MM.1S (cell line): ENCODE results near the gene GCNT2.

Experiments
- DNase-seq: peaks from one replicate; pipeline ENCODE4 v3.0.0-alpha.2; 2015
- H2AFZ ChIP-seq: fragments of 300-600 bp; sonication (generic); 2 replicates; pipeline ENCODE4 v1.6.0; 2016; ENCODE audit warnings: antibody characterized with exemption, low read length
- H3F3A ChIP-seq: fragments of 300-600 bp; sonication (generic); 2 replicates; pipeline ENCODE4 v1.6.1; 2016; ENCODE audit warnings: mild to moderate bottlenecking, antibody characterized with exemption, low read length, moderate library complexity, mixed read lengths; ENCODE audit not compliant: insufficient read depth
- H3K27ac ChIP-seq: fragments of 300-600 bp; sonication (generic); 2 replicates; pipeline ENCODE4 v1.5.1; 2016; ENCODE audit warnings: mild to moderate bottlenecking, low read length
- H3K27me3 ChIP-seq: fragments of 300-600 bp; sonication (generic); replicated peaks from 2 replicates; pipeline ENCODE4 v1.6.0; 2016; ENCODE audit warnings: low read length; ENCODE audit not compliant: insufficient read depth
- H3K36me3 ChIP-seq: fragments of 300-600 bp; sonication (generic); replicated peaks from 2 replicates; pipeline ENCODE4 v1.6.1; 2016; ENCODE audit warnings: mild to moderate bottlenecking, low read length, mixed read lengths; ENCODE audit not compliant: insufficient read depth
- H3K4me1 ChIP-seq: fragments of 300-600 bp; sonication (generic); 2 replicates; pipeline ENCODE4 v1.6.1; 2016; ENCODE audit warnings: low read length, mixed read lengths
- H3K4me2 ChIP-seq: fragments of 300-600 bp; sonication (generic); 2 replicates; pipeline ENCODE4 v1.6.0; 2016; ENCODE audit warnings: low read depth, low read length
- H3K4me3 ChIP-seq: fragments of 300-600 bp; sonication (generic); 2 replicates; pipeline ENCODE4 v1.5.1; 2016; ENCODE audit warnings: low read length, mixed read lengths
- H3K79me2 ChIP-seq: fragments of 300-600 bp; sonication (generic); 2 replicates; pipeline ENCODE4 v1.6.1; 2016; ENCODE audit warnings: mixed run types, low read length, mixed read lengths
- H3K9ac ChIP-seq: fragments of 300-600 bp; sonication (generic); 2 replicates; pipeline ENCODE4 v1.6.1; 2016; ENCODE audit warnings: low read length, mixed read lengths
- H3K9me2 ChIP-seq: fragments of 300-600 bp; sonication (generic); replicated peaks from 2 replicates; pipeline ENCODE4 v1.6.1; 2016; ENCODE audit warnings: mild to moderate bottlenecking, low read length, mixed read lengths; ENCODE audit not compliant: insufficient read depth
- H3K9me3 ChIP-seq: fragments of 300-600 bp; sonication (generic); replicated peaks from 2 replicates; pipeline ENCODE4 v1.6.1; 2016; ENCODE audit warnings: mild to moderate bottlenecking, low read length, mixed read lengths; ENCODE audit not compliant: insufficient read depth
- H4K20me1 ChIP-seq: fragments of 300-600 bp; sonication (generic); 2 replicates; pipeline ENCODE4 v1.6.1; 2016; ENCODE audit warnings: mild to moderate bottlenecking, low read length, moderate library complexity, mixed read lengths; ENCODE audit not compliant: insufficient read depth
- EZH2 ChIP-seq: fragments of 300-600 bp; sonication (generic); optimal IDR thresholded peaks from 2 replicates; pipeline ENCODE3; 2017; ENCODE audit warnings: low read depth, mild to moderate bottlenecking, antibody characterized with exemption, low read length, mixed read lengths
- EZH2phosphoT487 ChIP-seq: fragments of 300-600 bp; sonication (generic); IDR thresholded peaks from 2 replicates; pipeline ENCODE4 v1.6.1; 2018; ENCODE audit warnings: antibody characterized with exemption, low read length
- TF ChIP-seq, protein P1 (sequence below): fragments of 300-600 bp; sonication (generic); IDR thresholded peaks from 2 replicates; pipeline ENCODE4 v1.5.1; 2016; ENCODE audit warnings: antibody characterized with exemption, low read length, mixed read lengths

GCNT2 gene

DNA sequence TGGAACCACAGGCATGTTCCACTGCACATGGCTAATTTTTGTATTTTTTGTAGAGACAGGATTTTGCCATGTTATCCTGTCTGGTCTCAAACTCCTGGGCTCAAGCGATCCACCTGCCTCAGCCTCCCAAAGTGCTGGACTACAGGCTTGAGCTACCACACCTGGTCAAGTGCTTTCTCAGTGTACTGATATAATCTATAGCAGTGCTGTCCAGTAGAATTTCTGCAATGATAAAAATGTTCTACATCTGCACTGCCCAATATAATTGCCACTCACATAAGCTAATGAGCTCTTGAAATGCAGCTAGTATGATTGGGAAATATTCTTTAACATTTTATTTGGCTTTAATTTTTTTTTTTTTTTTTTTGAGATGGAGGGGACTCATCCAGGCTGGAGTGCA lies 109.0 kb downstream of the GCNT2 start:
- Histone ChIP-seq H3F3A (peaks cover 25% of the 10 kb centered on the region), H3K27ac (no peak overlapping the region), H3K9ac (no peak overlapping the region), H3K79me2 (no peaks in the 10 kb centered on the region), H3K9me2 (no peaks in the 10 kb centered on the region), H3K4me1 (peaks cover 31% of the 10 kb centered on the region), H3K36me3 (no peaks in the 10 kb centered on the region), H3K27me3 (no peaks in the 10 kb centered on the region), H4K20me1 (no peaks in the 10 kb centered on the region), H3K4me2 (no peak overlapping the region), H2AFZ (no peak overlapping the region), H3K4me3 (no peak overlapping the region), H3K9me3 (no peaks in the 10 kb centered on the region)
- DNase-seq, result no peak
- TF ChIP-seq EZH2phosphoT487, result no peak
- TF ChIP-seq, protein P1, sequence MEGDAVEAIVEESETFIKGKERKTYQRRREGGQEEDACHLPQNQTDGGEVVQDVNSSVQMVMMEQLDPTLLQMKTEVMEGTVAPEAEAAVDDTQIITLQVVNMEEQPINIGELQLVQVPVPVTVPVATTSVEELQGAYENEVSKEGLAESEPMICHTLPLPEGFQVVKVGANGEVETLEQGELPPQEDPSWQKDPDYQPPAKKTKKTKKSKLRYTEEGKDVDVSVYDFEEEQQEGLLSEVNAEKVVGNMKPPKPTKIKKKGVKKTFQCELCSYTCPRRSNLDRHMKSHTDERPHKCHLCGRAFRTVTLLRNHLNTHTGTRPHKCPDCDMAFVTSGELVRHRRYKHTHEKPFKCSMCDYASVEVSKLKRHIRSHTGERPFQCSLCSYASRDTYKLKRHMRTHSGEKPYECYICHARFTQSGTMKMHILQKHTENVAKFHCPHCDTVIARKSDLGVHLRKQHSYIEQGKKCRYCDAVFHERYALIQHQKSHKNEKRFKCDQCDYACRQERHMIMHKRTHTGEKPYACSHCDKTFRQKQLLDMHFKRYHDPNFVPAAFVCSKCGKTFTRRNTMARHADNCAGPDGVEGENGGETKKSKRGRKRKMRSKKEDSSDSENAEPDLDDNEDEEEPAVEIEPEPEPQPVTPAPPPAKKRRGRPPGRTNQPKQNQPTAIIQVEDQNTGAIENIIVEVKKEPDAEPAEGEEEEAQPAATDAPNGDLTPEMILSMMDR, result no peak
- no peak for TF ChIP-seq EZH2

DNA sequence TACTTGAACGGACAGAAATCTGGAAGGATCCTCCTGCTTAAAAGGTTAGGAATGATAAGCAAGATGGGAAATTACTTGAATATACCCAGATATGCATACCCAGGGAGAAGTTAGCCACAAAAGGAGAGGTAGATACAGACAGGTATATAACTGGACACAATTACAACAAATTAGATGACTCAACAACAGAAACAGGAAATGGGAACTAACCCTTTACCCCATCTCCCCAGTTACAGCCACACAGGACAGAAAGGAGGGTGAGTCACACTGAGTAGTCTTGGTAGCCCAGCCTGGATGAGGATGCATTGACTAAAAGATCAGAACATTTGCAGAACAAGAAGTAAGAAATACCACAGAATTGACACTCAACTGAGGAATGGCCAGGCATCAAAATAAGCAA lies 112.1 kb downstream of the GCNT2 start:
- TF ChIP-seq, protein P1, result no peak
- TF ChIP-seq EZH2, result no peak
- no peak for TF ChIP-seq EZH2phosphoT487
- Histone ChIP-seq H3F3A (peaks cover 10% of the 10 kb centered on the region), H3K9me2 (no peaks in the 10 kb centered on the region), H3K9ac (no peak overlapping the region), H3K27me3 (no peaks in the 10 kb centered on the region), H3K4me3 (no peak overlapping the region), H2AFZ (peak overlapping the region; percentile 15; the same call in 1 of the 2 replicates), H3K79me2 (no peaks in the 10 kb centered on the region), H3K4me1 (peaks cover 13% of the 10 kb centered on the region), H3K27ac (peak overlapping the region; percentile 2; the same call in 1 of the 2 replicates), H3K36me3 (no peaks in the 10 kb centered on the region), H3K4me2 (peak overlapping the region; percentile 48; the same call in 1 of the 2 replicates), H4K20me1 (no peaks in the 10 kb centered on the region), H3K9me3 (no peaks in the 10 kb centered on the region)
- peak; percentile 45 for DNase-seq

DNA sequence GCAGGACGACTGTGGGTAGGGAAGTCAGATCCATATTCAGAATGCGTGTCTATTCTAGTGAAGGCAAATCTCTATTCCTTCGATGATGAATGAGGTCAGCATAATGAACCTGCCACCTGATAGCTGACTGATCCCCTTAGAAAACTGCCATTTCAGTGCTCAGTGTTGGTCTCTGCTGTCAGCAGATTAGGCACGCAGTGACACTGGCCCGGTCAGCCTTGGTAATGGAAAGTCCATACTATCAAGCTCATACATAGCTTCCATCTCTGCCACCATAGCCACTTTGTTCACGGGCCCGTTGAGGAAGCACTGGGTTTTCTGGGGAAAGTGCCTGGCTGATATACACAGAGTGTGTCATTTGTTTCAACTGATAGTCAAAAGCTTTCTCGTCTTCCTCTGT lies 119.3 kb downstream of the GCNT2 start:
- Histone ChIP-seq H2AFZ (no peak overlapping the region), H3K27ac (no peak overlapping the region)

More for the DNA sequence above, 119.3 kb downstream of the GCNT2 start:
- H3K4me2 ChIP-seq, result no peak overlapping the region
- no peaks in the 10 kb centered on the region for H4K20me1 ChIP-seq
- 0 out of 2 replicates have a peak, but pooled peaks cover 3% of the 10 kb centered on the region for H3F3A ChIP-seq
- H3K9ac ChIP-seq, result no peak overlapping the region
- no peak overlapping the region for H3K4me3 ChIP-seq
- no peaks in the 10 kb centered on the region for H3K27me3 ChIP-seq
- H3K36me3 ChIP-seq, result no peaks in the 10 kb centered on the region
- H3K9me2 ChIP-seq, result no peaks in the 10 kb centered on the region
- H3K4me1 ChIP-seq, result peaks cover 6% of the 10 kb centered on the region; the same call in 1 of the 2 replicates
- no peaks in the 10 kb centered on the region for H3K9me3 ChIP-seq
- no peak for TF ChIP-seq EZH2phosphoT487
- TF ChIP-seq EZH2, result no peak
- TF ChIP-seq, protein P1, result no peak
- no peaks in the 10 kb centered on the region for H3K79me2 ChIP-seq
- no peak for DNase-seq
